NCI-H2227 (cell line): ENCODE measurements around the gene AOPEP.
"Not testable (repeated sequence)": the region's sequence is repeated elsewhere in the genome, so short reads cannot be mapped to it uniquely, and the experiment has no call there.

Experiments
- DNase-seq: peaks from one replicate; lab custom pipeline; 2025; ENCODE audit not compliant: unreplicated experiment; lab: John Stamatoyannopoulos, UW

Gene AOPEP

DNA sequence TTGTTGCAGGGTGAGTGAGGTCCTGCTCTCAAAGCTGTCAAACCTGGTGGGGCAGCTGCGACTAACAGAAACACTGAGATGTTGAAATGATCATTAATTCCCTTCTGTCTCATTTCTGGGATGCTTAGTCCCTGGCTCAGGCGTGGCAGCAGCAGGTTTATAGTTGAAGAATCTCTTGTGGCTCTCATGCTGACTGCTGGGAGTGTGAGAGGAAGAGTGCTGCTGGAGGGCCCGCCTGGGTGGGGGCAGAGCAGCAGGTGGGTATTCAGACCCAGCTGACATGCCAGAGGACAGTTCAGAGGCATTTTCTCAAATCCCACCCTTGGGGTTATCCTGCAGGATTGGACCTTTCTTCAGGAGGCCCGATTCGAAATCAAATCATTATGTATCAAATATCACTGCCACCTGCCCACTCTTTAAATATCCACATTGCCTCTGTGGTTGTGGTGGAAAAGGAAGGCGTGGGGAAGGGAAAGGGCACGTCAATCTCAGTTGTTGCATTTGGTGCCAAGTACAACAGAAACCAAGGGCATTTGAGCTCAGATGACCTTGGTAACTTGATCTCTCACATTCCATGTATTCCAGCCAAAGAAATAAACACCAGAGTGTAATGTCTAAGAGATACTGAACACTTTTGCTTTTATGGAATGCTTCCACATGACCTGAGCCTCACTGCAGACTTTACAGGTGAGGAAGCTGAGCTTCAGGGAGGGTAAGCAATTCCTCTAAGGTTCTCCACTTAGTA lies 224.3 kb downstream of the AOPEP start:
- no peak for DNase-seq

- no peak for DNase-seq
Measured at GRCh38 chr9:94951324-94952135, 225.0 kb downstream of the AOPEP start.

- DNase-seq = no peak
Measured at GRCh38 chr9:94952565-94953373, 226.3 kb downstream of the AOPEP start.

- DNase-seq = no peak
Measured at GRCh38 chr9:94956731-94957130, 230.2 kb downstream of the AOPEP start.

DNA sequence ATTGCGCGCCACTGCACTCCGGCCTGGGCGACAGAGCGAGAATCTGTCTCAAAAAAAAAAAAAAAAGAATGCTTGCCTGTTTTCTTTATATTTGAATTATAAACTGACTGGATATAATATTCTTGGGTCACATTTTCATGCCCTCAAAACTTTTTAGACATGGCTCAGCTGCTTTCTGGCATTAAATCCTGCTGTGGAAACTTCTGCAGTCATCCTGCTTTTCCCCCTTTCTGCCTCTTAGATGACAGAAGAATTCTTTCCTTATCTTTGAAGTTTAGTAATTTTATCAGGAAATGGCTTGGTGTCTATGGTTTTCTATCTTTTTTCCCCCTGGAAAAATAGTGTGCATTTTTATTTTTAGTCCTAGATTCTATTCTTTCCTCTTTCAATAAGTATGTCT lies 234.5 kb downstream of the AOPEP start:
- no peak for DNase-seq

- no peak for DNase-seq
Measured at GRCh38 chr9:94961870-94962269, 235.4 kb downstream of the AOPEP start.

DNA sequence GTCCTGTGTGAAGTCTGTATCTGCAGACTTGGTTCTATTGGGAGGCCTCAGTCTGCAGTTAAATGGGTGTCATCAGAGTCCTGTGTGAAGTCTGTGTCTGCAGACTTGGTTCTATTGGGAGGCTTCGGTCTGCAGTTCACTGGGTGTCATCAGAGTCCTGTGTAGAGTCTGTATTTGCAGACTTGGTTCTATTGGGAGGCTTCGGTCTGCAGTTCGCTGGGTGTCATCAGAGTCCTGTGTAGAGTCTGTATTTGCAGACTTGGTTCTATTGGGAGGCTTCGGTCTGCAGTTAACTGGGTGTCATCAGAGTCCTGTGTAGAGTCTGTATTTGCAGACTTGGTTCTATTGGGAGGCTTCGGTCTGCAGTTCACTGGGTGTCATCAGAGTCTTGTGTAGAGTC lies 239.1 kb downstream of the AOPEP start:
- not testable (repeated sequence) for DNase-seq

DNA sequence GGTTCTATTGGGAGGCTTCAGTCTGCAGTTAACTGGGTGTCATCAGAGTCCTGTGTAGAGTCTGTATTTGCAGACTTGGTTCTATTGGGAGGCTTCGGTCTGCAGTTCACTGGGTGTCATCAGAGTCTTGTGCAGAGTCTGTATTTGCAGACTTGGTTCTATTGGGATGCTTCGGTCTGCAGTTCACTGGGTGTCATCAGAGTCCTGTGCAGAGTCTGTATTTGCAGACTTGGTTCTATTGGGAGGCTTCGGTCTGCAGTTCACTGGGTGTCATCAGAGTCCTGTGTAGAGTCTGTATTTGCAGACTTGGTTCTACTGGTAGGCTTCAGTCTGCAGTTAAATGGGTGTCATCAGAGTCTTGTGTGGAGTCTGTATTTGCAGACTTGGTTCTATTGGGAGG lies 239.5 kb downstream of the AOPEP start:
- not testable (repeated sequence) for DNase-seq

- no peak for DNase-seq
Measured at GRCh38 chr9:94967482-94967881, 241.0 kb downstream of the AOPEP start.

DNA sequence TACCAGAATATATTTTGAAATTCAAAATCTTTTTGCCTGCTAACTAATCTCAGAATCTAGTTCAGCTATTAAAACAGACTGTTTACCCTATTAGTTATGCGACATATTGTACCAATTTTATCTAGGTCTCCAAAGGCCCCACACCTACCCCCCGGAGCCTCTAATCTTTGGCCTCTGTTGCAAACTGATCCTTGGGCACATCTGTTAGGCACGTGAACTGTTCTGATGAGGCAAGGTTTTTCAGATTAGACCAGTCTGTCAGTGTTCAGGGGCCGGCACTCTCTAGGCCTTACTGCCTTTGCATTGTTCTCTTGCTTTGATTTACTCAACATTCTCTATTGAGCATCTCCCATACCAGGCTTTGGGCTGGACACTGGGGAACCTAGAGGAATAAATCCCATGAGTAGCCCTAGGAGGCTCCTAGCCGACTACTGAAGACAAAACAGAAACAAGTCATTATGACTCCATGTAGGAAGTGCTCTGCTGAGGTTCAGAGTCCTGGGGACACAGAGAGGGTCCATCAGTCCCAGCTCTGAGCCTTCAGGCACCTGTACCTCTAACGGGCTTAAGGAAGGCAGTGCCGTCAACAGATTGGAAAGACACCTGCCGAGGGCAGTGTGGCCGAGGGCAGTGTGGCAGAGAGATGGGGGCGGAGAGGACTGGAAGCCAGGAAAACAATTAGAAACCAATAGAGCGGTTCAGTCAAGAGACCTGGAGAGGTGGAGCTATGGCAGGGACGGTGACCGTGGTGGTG lies 245.1 kb downstream of the AOPEP start:
- DNase-seq = no peak

GRCh38 chr9:94973451-94973941 lies 247.0 kb downstream of the AOPEP start:
- DNase-seq = no peak

DNA sequence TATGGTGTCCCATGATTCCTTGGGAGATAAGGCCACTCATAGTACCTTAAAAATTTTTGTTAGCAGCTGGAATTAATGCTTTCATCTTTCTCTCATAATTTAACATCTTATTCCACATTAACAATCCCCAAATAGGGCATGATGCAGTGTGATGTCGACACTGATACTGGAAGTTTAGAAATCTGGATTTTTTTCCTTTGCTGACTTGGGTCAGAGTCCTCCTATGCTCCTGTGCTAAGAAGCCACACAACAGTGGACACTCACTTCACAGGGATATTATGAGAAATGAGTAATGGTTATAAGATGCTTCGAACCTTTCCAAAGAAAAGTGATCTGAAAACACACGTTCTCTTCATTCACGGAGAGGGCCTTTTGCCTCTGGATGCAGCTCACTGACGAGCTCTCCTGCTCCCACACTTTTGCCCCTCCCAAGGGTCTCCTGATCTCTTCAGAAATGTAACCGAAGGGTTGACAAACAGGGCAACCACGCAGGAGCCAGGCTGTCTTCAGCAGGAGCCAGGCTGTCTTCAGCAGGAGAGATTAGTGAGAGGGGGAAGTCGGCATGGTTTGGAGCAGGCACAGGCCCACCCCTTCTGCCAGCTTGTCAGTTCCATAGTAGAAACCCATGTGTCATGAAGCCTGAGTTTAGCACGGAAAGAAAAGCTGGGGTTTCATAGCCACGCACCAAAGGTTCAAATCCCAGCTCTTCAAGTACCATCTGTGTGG lies 247.8 kb downstream of the AOPEP start:
- no peak for DNase-seq

GRCh38 chr9:94975480-94975879 lies 249.0 kb downstream of the AOPEP start:
- no peak for DNase-seq

- no peak for DNase-seq
Measured at GRCh38 chr9:94976077-94976476, 249.6 kb downstream of the AOPEP start.

GRCh38 chr9:94977416-94977815 lies 250.9 kb downstream of the AOPEP start:
- no peak for DNase-seq

DNA sequence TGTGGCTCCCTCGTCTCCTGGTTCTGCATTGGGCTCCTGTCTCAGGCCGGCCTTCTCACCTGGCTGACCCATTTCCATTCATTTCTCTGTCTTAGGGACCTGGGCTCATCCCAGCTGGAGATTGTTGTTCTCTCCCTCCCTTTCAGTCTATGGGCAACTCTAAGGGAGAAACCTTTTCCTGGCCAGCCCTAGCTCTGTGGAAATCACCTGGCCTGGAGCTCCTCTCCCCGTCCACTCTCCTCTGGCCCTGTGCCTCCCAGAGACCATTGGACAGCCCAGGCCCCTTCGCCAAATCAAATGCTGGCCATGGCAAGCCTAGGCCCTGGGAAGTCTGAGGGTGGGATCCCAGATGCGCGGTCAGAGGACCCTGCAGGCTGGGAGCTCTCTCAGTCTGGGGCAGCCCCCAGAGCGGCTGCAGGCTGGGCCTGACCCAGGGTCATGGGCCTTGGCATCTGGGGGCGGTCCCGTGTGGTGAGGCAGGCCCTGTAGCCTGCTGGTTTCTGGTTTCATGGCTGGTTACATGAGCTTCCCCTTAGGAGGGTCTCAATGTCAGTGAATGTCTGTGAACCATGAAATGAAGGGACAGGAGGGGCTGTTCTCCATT lies 253.5 kb downstream of the AOPEP start:
- DNase-seq = no peak

- peak; percentile 20 for DNase-seq
Measured at GRCh38 chr9:94980947-94981722, 254.6 kb downstream of the AOPEP start.

- no peak for DNase-seq
Measured at GRCh38 chr9:94981723-94982090, 255.2 kb downstream of the AOPEP start.

GRCh38 chr9:94982211-94982610 lies 255.7 kb downstream of the AOPEP start:
- DNase-seq = no peak
